Body of pancreas (tissue), 4 donors: ENCODE results near the gene ATP9B. TPM values are rescaled to one million over a fixed set of nuclear protein-coding genes. Genes with fewer than 3 reads are reported as not detected.
"Not testable (repeated sequence)": the region's sequence is repeated elsewhere in the genome, so short reads cannot be mapped to it uniquely, and the experiment has no call there.

Experiments
- ATAC-seq: fragments of 150-250 bp; one replicate; pipeline ENCODE4 v1.9.1; 2016
- DNase-seq, 4 donors: peaks; one replicate each; pipeline ENCODE4 v3.0.0-alpha.2; 2019
- H3K27ac ChIP-seq, 4 donors: fragments of 200-600 bp; sonication (generic); 1 replicate in 3 of 4; 2 replicates in 1 of 4; pipeline versions ENCODE4 v1.5.1 to v1.6.1; 2016 to 2019; ENCODE audit warnings: mild to moderate bottlenecking in 1 of 4, mixed read lengths in 1 of 4, moderate library complexity in 1 of 4
- H3K27me3 ChIP-seq, 2 donors: fragments of 200-600 bp; sonication (generic); one replicate each; pipeline ENCODE4 v1.6.0; 2016; ENCODE audit warnings: mild to moderate bottlenecking in 1 of 2
- H3K36me3 ChIP-seq, 2 donors: fragments of 200-600 bp; sonication (generic); replicated peaks in 1 of 2; 2 replicates each; pipeline ENCODE4 v1.5.1; 2016; ENCODE audit warnings: low read depth in 2 of 2; ENCODE audit not compliant: insufficient read depth in 1 of 2
- H3K4me1 ChIP-seq: fragments of 200-600 bp; sonication (generic); one replicate; pipeline ENCODE4 v1.6.0; 2016
- H3K4me3 ChIP-seq, 2 donors: fragments of 200-600 bp; sonication (generic); 1 replicate in 1 of 2; 2 replicates in 1 of 2; pipeline ENCODE4 v1.5.1; 2016 to 2019
- H3K9me3 ChIP-seq, 3 donors: fragments of 200-600 bp; sonication (generic); 1 replicate in 2 of 3; 2 replicates in 1 of 3; pipeline ENCODE4 v1.5.1; 2016
- CTCF ChIP-seq, 7 experiments: fragments of 450-650 bp in 4 of 7; fragments of 200-600 bp in 3 of 7; sonication (generic) in 3 of 7; IDR thresholded peaks; one replicate each; pipeline ENCODE4 v1.5.1; 2016 to 2019; ENCODE audit warnings: antibody characterized with exemption in 7 of 7
- POLR2A ChIP-seq, 3 donors: fragments of 450-650 bp; IDR thresholded peaks; one replicate each; pipeline ENCODE4 v1.6.1; 2016; ENCODE audit warnings: antibody characterized with exemption in 3 of 3, mild to moderate bottlenecking in 2 of 3
- WGBS, 2 donors: methylation state at CpG; one replicate each; pipeline ENCODE4 v1.1.5; 2017; 5-methylcytosine and 5-hydroxymethylcytosine counted together
- intact Hi-C: fragments of 100-400 bp; cut with DNase I; formaldehyde crosslinking; loops from one replicate; pipeline ENCODE4 v1.15.1; 2023
- total RNA-seq, 2 donors: library from RNA; depleted of rRNA; stranded (reverse); fragments of >200 nt; gene quantifications; one replicate each; pipeline ENCODE4 v1.1.0, GENCODE V29; 2016

Gene ATP9B
- total RNA-seq, 2 donors from 2014 or later, result 19.7 to 21.1 TPM

- Histone ChIP-seq H3K36me3 (peaks cover 0 to 3% of the 10 kb centered on the region in 2 donors), H3K27me3 (no peaks in the 10 kb centered on the region), H3K9me3 (no peaks in the 10 kb centered on the region), H3K27ac (no peak overlapping the region), H3K4me1 (peaks cover 10% of the 10 kb centered on the region), H3K4me3 (no peak overlapping the region)
- 93 to 96% methylated on average over 5 to 13 of the region's 13 CpGs for WGBS, 2 donors
- no peak for ATAC-seq
- no peak for DNase-seq
- intact Hi-C loops, result no loop called here
- no peak for TF ChIP-seq POLR2A (IDR thresholded peaks at IDR 0.05)
- TF ChIP-seq CTCF (IDR thresholded peaks at IDR 0.05), result no peak
Measured at GRCh38 chr18:79166702-79167101, 97.5 kb downstream of the ATP9B start.

- Histone ChIP-seq H3K4me3 (no peak overlapping the region), H3K9me3 (no peaks in the 10 kb centered on the region), H3K27ac (no peak overlapping the region), H3K36me3 (peaks cover 0 to 3% of the 10 kb centered on the region in 2 donors), H3K27me3 (no peaks in the 10 kb centered on the region), H3K4me1 (peaks cover 10% of the 10 kb centered on the region)
- no peak for TF ChIP-seq POLR2A (IDR thresholded peaks at IDR 0.05)
- no peak for TF ChIP-seq CTCF (IDR thresholded peaks at IDR 0.05)
- intact Hi-C loops, result no loop called here
- ATAC-seq, result no peak
- no peak for DNase-seq
- WGBS, 2 donors, result 92 to 93% methylated on average over 16 to 18 of the region's 18 CpGs
Measured at GRCh38 chr18:79167526-79168190, 98.5 kb downstream of the ATP9B start.

GRCh38 chr18:79169958-79170555 is 100.9 kb downstream of the ATP9B start:
- H3K9me3 ChIP-seq, result no peaks in the 10 kb centered on the region
- TF ChIP-seq POLR2A (IDR thresholded peaks at IDR 0.05) (no peak), CTCF (IDR thresholded peaks at IDR 0.05) (no peak)
- H3K27me3 ChIP-seq, result no peaks in the 10 kb centered on the region
- peak in 2 of 4 donors; percentile 11 to 18 for DNase-seq
- peaks cover 0 to 3% of the 10 kb centered on the region in 2 donors for H3K36me3 ChIP-seq
- H3K27ac ChIP-seq, result no peak overlapping the region
- no peak for ATAC-seq
- H3K4me3 ChIP-seq, result no peak overlapping the region
- H3K4me1 ChIP-seq, result peaks cover 10% of the 10 kb centered on the region
- intact Hi-C loops, result no loop called here
- 33 to 35% methylated on average over 8 of the region's 8 CpGs for WGBS, 2 donors

- intact Hi-C loops, result not testable (repeated sequence)
Measured at GRCh38 chr18:79172331-79172730, 103.1 kb downstream of the ATP9B start.

GRCh38 chr18:79173742-79174141 is 104.5 kb downstream of the ATP9B start:
- H3K4me1 ChIP-seq, result peaks cover 10% of the 10 kb centered on the region
- H3K27me3 ChIP-seq, result no peaks in the 10 kb centered on the region
- no peaks in the 10 kb centered on the region for H3K36me3 ChIP-seq
- ATAC-seq (no peak), DNase-seq (no peak)
- intact Hi-C loops, result no loop called here
- no peak overlapping the region for H3K27ac ChIP-seq
- no peak for TF ChIP-seq CTCF (IDR thresholded peaks at IDR 0.05)
- H3K4me3 ChIP-seq, result no peak overlapping the region
- 96 to 100% methylated on average over 2 of the region's 2 CpGs for WGBS, 2 donors
- H3K9me3 ChIP-seq, result no peaks in the 10 kb centered on the region

More at GRCh38 chr18:79172331-79172730, 103.1 kb downstream of the ATP9B start:
- 92 to 98% methylated on average over 19 to 22 of the region's 27 CpGs for WGBS, 2 donors
- peaks cover 10% of the 10 kb centered on the region for H3K4me1 ChIP-seq
- H3K4me3 ChIP-seq, H3K27me3 ChIP-seq, H3K9me3 ChIP-seq, H3K27ac ChIP-seq, ATAC-seq, H3K36me3 ChIP-seq, DNase-seq: not testable (repeated sequence)
